GM12873 (cell line): Measurements from ENCODE around the gene CAMK4.

Experiments
- TF ChIP-seq, protein P1 (sequence below): IDR thresholded peaks from 2 replicates; pipeline ENCODE4 v1.5.1; 2012; ENCODE audit warnings: low read depth, mild to moderate bottlenecking, moderate library complexity, low read length, control low read depth; ENCODE audit not compliant: insufficient read depth; ENCODE audit errors: missing control alignments

CAMK4 gene

GRCh38 chr5:111399113-111399512 lies 174.9 kb downstream of the CAMK4 start:
- TF ChIP-seq, protein P1, sequence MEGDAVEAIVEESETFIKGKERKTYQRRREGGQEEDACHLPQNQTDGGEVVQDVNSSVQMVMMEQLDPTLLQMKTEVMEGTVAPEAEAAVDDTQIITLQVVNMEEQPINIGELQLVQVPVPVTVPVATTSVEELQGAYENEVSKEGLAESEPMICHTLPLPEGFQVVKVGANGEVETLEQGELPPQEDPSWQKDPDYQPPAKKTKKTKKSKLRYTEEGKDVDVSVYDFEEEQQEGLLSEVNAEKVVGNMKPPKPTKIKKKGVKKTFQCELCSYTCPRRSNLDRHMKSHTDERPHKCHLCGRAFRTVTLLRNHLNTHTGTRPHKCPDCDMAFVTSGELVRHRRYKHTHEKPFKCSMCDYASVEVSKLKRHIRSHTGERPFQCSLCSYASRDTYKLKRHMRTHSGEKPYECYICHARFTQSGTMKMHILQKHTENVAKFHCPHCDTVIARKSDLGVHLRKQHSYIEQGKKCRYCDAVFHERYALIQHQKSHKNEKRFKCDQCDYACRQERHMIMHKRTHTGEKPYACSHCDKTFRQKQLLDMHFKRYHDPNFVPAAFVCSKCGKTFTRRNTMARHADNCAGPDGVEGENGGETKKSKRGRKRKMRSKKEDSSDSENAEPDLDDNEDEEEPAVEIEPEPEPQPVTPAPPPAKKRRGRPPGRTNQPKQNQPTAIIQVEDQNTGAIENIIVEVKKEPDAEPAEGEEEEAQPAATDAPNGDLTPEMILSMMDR = no peak

DNA sequence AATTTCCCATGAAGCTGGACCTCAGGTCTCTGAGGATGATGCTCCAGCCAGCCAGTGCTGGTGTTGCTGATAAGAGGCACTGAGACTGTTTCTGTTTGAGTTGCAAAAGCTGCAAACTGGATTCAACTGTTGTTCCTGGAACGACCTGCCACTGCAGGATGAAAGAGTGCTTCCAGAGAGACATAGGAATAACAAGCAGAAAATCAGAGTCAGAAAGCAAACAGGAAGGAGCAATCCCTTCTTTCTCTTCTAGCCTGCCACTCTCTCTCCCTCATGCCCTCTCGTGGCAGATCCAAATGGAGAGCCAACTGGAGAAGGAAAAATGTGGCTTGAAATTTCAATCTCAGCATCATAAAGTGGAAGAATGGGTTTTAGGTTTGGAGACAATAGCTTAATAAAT lies 177.7 kb downstream of the CAMK4 start:
- TF ChIP-seq, protein P1 = no peak

- TF ChIP-seq, protein P1 = no peak
These were observed 180.1 kb downstream of the CAMK4 start for GRCh38 chr5:111404270-111404769.

- TF ChIP-seq, protein P1 = no peak
These were observed 183.4 kb downstream of the CAMK4 start for GRCh38 chr5:111407562-111407961.

GRCh38 chr5:111408817-111409216 lies 184.6 kb downstream of the CAMK4 start:
- TF ChIP-seq, protein P1 = no peak

DNA sequence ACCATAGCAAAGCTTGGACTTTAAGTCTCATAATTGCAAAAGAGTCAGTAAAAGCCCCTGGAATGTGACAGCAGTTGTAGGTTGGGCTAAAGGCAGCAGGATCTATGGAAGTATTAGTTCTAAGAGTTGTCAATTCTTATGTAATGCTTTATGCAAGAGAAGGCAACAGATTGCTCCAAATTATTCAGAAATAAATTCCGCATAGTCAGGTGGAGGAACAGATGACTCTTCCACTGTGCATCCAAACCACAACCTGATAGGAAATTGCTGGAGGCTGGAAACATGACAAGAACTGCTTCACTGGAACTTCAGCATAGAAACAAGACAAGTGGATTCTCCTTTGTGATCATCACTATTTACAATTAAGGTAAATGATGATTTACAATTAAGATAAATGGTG lies 187.1 kb downstream of the CAMK4 start:
- TF ChIP-seq, protein P1 = no peak

DNA sequence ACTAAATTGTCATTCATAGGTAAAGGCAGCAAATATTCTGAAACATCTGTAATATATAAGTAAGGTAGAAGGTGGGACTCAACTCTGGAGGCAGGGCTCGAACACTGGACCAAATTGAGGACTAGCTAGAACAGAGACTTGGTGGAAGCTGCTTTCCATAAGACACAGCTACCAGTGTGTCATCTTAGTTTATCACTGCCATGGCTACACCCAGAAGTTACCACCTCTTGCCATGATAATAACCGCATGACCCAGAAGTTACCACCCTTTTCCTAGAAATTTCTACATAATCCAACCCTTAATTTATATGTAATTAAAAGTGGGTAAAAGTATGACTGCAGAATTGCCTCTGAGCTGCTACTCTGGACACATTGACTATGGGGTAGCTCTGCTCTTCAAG lies 188.4 kb downstream of the CAMK4 start:
- TF ChIP-seq, protein P1 = no peak

DNA sequence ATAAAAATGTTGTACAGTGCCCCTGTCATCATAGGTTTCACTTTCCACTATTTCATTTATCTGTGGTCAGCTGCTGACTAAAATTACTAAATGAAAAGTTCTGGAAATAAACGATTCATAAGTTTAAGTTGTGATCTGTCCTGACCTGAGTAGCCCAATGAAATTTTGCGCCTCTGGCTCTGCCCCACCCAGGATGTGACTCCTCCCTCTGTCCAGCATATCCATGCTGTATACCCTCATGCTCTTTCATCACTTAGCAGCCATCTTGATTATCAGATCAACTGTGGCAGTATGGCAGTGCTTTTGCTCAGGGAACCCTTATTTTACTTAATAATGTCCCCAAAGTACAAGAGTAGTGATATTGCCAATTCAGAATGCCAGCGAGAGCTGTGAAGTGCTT lies 190.9 kb downstream of the CAMK4 start:
- TF ChIP-seq, protein P1 = no peak
